GM12878 (cell line): ENCODE data around the gene ELOVL5. TPM values are rescaled to one million over a fixed set of nuclear protein-coding genes. Genes with fewer than 3 reads are reported as not detected.

ENCODE experiments used
- BACH1 ChIP-seq: fragments of 450-650 bp; IDR thresholded peaks from 2 replicates; pipeline ENCODE4 v1.6.1; 2017; ENCODE audit warnings: mild to moderate bottlenecking, borderline replicate concordance
- CBX5 ChIP-seq: sonication (generic); IDR thresholded peaks from 2 replicates; pipeline ENCODE4 v1.6.1; 2016; ENCODE audit warnings: low read depth, moderate library complexity, mild to moderate bottlenecking, inconsistent platforms
- CUX1 ChIP-seq: IDR thresholded peaks from 2 replicates; pipeline ENCODE4 v1.6.1; 2012; ENCODE audit warnings: improper control_type of control experiment, low read depth, low read length; ENCODE audit not compliant: insufficient replicate concordance
- ETV6 ChIP-seq, 2 experiments: fragments of 450-650 bp in 1 of 2; IDR thresholded peaks in 1 of 2; conservative IDR thresholded peaks in 1 of 2; 2 replicates each; pipeline ENCODE4 v1.6.1; 2014; ENCODE audit warnings: antibody characterized with exemption in 1 of 2, borderline replicate concordance in 1 of 2, low read depth in 1 of 2, mild to moderate bottlenecking in 1 of 2, moderate library complexity in 1 of 2
- FOS ChIP-seq: IDR thresholded peaks from 3 replicates; pipeline ENCODE4 v1.6.1; 2011; ENCODE audit warnings: borderline replicate concordance; ENCODE audit not compliant: insufficient read length; ENCODE audit errors: extremely low read depth
- HSF1 ChIP-seq: fragments of 150-350 bp; IDR thresholded peaks from 2 replicates; pipeline ENCODE4 v1.6.1; 2014; ENCODE audit warnings: mild to moderate bottlenecking, low read depth, low read length
- KDM1A ChIP-seq: fragments of 200-600 bp; sonication (generic); IDR thresholded peaks from 2 replicates; pipeline ENCODE4 v1.6.1; 2016; ENCODE audit warnings: borderline replicate concordance
- MEF2B ChIP-seq: fragments of 450-650 bp; IDR thresholded peaks from 2 replicates; pipeline ENCODE4 v1.6.1; 2018; ENCODE audit warnings: mild to moderate bottlenecking, moderate library complexity; ENCODE audit not compliant: partially characterized antibody, poor library complexity, severe bottlenecking
- MYB ChIP-seq: fragments of 150-350 bp; IDR thresholded peaks from 2 replicates; pipeline ENCODE4 v1.6.1; 2014; ENCODE audit warnings: mild to moderate bottlenecking, low read depth, low read length, borderline replicate concordance
- RCOR1 ChIP-seq: conservative IDR thresholded peaks from 2 replicates; pipeline ENCODE4 v1.6.1; 2012; ENCODE audit warnings: low read depth, low read length, improper control_type of control experiment
- RFX5 ChIP-seq: IDR thresholded peaks from 2 replicates; pipeline ENCODE4 v1.6.1; 2011; ENCODE audit warnings: low read depth, low read length, improper control_type of control experiment
- SPI1 ChIP-seq: IDR thresholded peaks from 2 replicates; pipeline ENCODE4 v1.6.1; 2011; ENCODE audit warnings: low read depth, mild to moderate bottlenecking, low read length, moderate library complexity, borderline replicate concordance; ENCODE audit not compliant: insufficient read depth
- STAT1 ChIP-seq: fragments of 450-650 bp; conservative IDR thresholded peaks from 2 replicates; pipeline ENCODE4 v1.6.1; 2014; ENCODE audit warnings: antibody characterized with exemption, mild to moderate bottlenecking
- SUPT20H ChIP-seq: IDR thresholded peaks from 2 replicates; pipeline ENCODE4 v1.6.1; 2011; ENCODE audit warnings: low read depth, mild to moderate bottlenecking, low read length, moderate library complexity, borderline replicate concordance; ENCODE audit not compliant: control insufficient read depth
- TCF3 ChIP-seq: IDR thresholded peaks from 2 replicates; pipeline ENCODE4 v1.6.1; 2012; ENCODE audit warnings: low read depth, mild to moderate bottlenecking, low read length, borderline replicate concordance; ENCODE audit not compliant: insufficient read depth
- YY1 ChIP-seq: IDR thresholded peaks from 2 replicates; pipeline ENCODE4 v1.6.1; 2011; ENCODE audit warnings: low read depth, mild to moderate bottlenecking, low read length
- polyA plus RNA-seq, 11 experiments: library from polyadenylated mRNA; depleted of rRNA in 4 of 11; unstranded in 6 of 11; stranded (reverse) in 5 of 11; fragments of >200 nt; fragmentation: Nextera tagmentation in 4 of 11; fragmentation: Illumina TruSeq in 1 of 11; extraction: Ambion mirVana in 4 of 11; extraction: Trizol in 1 of 11; gene quantifications; 1 replicate in 1 of 11; 2 replicates in 10 of 11; pipeline versions ENCODE4 v1.2.1 to v1.2.3, GENCODE V29; 2011 to 2016; ENCODE audit warnings: inconsistent platforms in 2 of 11, missing spikeins in 2 of 11, low read depth in 1 of 11
- total RNA-seq, 4 experiments: library from RNA; depleted of rRNA in 3 of 4; stranded (reverse); fragments of >200 nt in 3 of 4; fragmentation: Illumina TruSeq in 1 of 4; extraction: Trizol in 1 of 4; gene quantifications; 2 replicates each; pipeline versions ENCODE4 v1.2.1 to v1.2.3, GENCODE V29; 2013 to 2021
- TF ChIP-seq, protein P1 (sequence below): fragments of 450-650 bp; IDR thresholded peaks from 2 replicates; pipeline ENCODE4 v1.6.1; 2017; ENCODE audit warnings: mild to moderate bottlenecking
- TF ChIP-seq, protein P2 (sequence below): fragments of 450-650 bp; conservative IDR thresholded peaks from 2 replicates; pipeline ENCODE4 v1.6.1; 2017; ENCODE audit warnings: mild to moderate bottlenecking, moderate library complexity

ELOVL5 gene
- total and polyA plus RNA-seq, 10 of the 15 experiments (the other 5 are each of a cell fraction or from before 2014, with no cell fraction given): 156 to 241 (median 196) TPM

- no peak for TF ChIP-seq FOS
- TF ChIP-seq, protein P1, sequence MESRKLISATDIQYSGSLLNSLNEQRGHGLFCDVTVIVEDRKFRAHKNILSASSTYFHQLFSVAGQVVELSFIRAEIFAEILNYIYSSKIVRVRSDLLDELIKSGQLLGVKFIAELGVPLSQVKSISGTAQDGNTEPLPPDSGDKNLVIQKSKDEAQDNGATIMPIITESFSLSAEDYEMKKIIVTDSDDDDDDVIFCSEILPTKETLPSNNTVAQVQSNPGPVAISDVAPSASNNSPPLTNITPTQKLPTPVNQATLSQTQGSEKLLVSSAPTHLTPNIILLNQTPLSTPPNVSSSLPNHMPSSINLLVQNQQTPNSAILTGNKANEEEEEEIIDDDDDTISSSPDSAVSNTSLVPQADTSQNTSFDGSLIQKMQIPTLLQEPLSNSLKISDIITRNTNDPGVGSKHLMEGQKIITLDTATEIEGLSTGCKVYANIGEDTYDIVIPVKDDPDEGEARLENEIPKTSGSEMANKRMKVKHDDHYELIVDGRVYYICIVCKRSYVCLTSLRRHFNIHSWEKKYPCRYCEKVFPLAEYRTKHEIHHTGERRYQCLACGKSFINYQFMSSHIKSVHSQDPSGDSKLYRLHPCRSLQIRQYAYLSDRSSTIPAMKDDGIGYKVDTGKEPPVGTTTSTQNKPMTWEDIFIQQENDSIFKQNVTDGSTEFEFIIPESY: no peak
- no peak for TF ChIP-seq TCF3
- no peak for TF ChIP-seq MYB
- no peak for TF ChIP-seq YY1
- 0 out of 2 replicates have a peak, but pooled peaks have one; percentile 64 for TF ChIP-seq RCOR1
- TF ChIP-seq, protein P2, sequence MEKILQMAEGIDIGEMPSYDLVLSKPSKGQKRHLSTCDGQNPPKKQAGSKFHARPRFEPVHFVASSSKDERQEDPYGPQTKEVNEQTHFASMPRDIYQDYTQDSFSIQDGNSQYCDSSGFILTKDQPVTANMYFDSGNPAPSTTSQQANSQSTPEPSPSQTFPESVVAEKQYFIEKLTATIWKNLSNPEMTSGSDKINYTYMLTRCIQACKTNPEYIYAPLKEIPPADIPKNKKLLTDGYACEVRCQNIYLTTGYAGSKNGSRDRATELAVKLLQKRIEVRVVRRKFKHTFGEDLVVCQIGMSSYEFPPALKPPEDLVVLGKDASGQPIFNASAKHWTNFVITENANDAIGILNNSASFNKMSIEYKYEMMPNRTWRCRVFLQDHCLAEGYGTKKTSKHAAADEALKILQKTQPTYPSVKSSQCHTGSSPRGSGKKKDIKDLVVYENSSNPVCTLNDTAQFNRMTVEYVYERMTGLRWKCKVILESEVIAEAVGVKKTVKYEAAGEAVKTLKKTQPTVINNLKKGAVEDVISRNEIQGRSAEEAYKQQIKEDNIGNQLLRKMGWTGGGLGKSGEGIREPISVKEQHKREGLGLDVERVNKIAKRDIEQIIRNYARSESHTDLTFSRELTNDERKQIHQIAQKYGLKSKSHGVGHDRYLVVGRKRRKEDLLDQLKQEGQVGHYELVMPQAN: peak; percentile 43; the same call in 1 of the 2 replicates
- TF ChIP-seq BACH1: no peak
- no peak for TF ChIP-seq CUX1
- peak; percentile 26 for TF ChIP-seq MEF2B
- no peak for TF ChIP-seq KDM1A
- peak in 1 of 2 experiments; percentile 55; a peak in 1 of 4 replicates for TF ChIP-seq ETV6 (conservative IDR thresholded peaks at IDR 0.05 in 1 of 2, IDR thresholded peaks at IDR 0.05 in 1 of 2; ENCODE audit: borderline replicate concordance in 1 of 2, low read depth in 1 of 2)
- TF ChIP-seq HSF1: no peak; the same call in 1 of the 2 replicates
- no peak for TF ChIP-seq RFX5
- TF ChIP-seq CBX5: peak; percentile 32; the same call in 1 of the 2 replicates
- no peak for TF ChIP-seq SUPT20H
- TF ChIP-seq SPI1: no peak
- no peak for TF ChIP-seq STAT1
Measured at GRCh38 chr6:53306819-53307347, 41.9 kb downstream of the ELOVL5 start (continued).
